ENCODE data around the gene MARCHF2.

MARCHF2 gene

DNA sequence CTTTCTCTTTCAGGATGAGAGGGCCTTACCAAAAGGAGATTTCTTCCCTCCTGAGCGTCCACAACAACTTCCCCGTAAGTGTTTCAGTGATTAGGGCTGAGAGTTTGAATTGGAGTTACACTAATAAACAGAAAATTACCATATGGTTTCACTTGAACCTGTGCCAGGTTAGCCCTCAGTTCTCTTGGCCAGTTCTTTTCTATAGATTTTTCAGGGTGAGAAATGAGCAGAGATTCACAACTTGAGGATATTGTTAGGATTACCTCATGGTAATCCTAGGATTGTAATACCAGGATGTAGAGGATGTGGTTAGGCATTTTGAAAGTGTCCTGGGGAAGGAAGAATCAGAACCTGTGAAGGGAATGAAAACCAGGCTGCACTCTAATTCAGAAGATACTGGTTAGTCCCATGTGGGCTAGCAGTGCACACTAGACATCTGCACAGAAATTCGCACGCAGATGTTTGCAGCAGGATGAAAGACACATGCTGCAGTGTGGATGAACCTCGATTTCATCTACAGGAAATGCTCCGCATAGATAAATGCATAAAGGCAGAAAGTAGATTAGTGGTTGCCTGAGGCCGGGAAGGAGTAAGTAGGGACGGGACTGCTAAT is 55.8 kb downstream of the MARCHF2 start:
- DNase-seq (ENCODE audit: insufficient read length, low spot score): no peak
- TF ChIP-seq SPI1 (IDR thresholded peaks at IDR 0.05; ENCODE audit: low read depth, low read length): no peak
- FAIRE-seq: peak; percentile 16

- no peak for TF ChIP-seq PAX5 (IDR thresholded peaks at IDR 0.05; ENCODE audit: insufficient read depth, low read length, severe bottlenecking)
- TF ChIP-seq SPI1 (IDR thresholded peaks at IDR 0.05; ENCODE audit: low read depth, low read length): no peak
- TF ChIP-seq TAF1 (IDR thresholded peaks at IDR 0.05; ENCODE audit: low read depth, low read length): no peak
- TF ChIP-seq POLR2AphosphoS5 (IDR thresholded peaks at IDR 0.05; ENCODE audit: low read depth, low read length): peak; percentile 24; the same call in 1 of the 2 replicates
- no peak for TF ChIP-seq POLR2A (IDR thresholded peaks at IDR 0.05; ENCODE audit: low read depth, low read length)
- no peak for TF ChIP-seq POU2F2 (IDR thresholded peaks at IDR 0.05; ENCODE audit: low read depth, low read length)
- DNase-seq (ENCODE audit: insufficient read length, low spot score) (no peak), FAIRE-seq (no peak)
Measured at GRCh38 chr19:8469613-8470368, 56.7 kb downstream of the MARCHF2 start.

GRCh38 chr19:8473648-8474476 is 60.8 kb downstream of the MARCHF2 start:
- FAIRE-seq (peak; percentile 93), DNase-seq (ENCODE audit: insufficient read length, low spot score) (peak; percentile 51)
- TF ChIP-seq POLR2AphosphoS5 (IDR thresholded peaks at IDR 0.05; ENCODE audit: low read depth, low read length) (0 out of 2 replicates have a peak, but pooled peaks have one; percentile 29), POU2F2 (IDR thresholded peaks at IDR 0.05; ENCODE audit: low read depth, low read length) (peak; percentile 64; the same call in 1 of the 2 replicates), SPI1 (IDR thresholded peaks at IDR 0.05; ENCODE audit: low read depth, low read length) (peak; percentile 98), TAF1 (IDR thresholded peaks at IDR 0.05; ENCODE audit: low read depth, low read length) (no peak)

DNA sequence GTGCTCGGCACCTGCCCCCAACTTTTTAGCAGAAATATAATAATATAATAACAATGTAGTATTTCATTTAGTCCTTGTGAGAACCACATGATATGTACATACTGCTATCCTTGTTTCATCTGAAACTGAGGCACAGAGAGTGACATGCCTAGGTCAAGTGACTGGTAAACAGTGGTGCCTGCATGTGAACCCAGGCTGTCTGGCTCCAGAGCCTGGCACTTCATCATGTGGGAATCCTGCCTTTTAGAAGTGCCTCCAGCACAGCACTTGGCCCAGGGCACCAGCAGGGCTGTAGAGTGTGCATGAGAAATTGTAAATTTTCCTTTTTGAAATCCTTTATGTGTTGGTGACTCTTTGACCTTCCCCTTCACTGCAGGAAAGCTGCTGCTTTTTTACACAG is 61.9 kb downstream of the MARCHF2 start:
- TF ChIP-seq TAF1 (IDR thresholded peaks at IDR 0.05; ENCODE audit: low read depth, low read length) (no peak), POLR2A (IDR thresholded peaks at IDR 0.05; ENCODE audit: low read depth, low read length) (no peak), SPI1 (IDR thresholded peaks at IDR 0.05; ENCODE audit: low read depth, low read length) (no peak), POLR2AphosphoS5 (IDR thresholded peaks at IDR 0.05; ENCODE audit: low read depth, low read length) (no peak), POU2F2 (IDR thresholded peaks at IDR 0.05; ENCODE audit: low read depth, low read length) (no peak), PAX5 (IDR thresholded peaks at IDR 0.05; ENCODE audit: insufficient read depth, low read length, severe bottlenecking) (no peak)
- no peak for DNase-seq (ENCODE audit: insufficient read length, low spot score)
- FAIRE-seq: no peak

DNA sequence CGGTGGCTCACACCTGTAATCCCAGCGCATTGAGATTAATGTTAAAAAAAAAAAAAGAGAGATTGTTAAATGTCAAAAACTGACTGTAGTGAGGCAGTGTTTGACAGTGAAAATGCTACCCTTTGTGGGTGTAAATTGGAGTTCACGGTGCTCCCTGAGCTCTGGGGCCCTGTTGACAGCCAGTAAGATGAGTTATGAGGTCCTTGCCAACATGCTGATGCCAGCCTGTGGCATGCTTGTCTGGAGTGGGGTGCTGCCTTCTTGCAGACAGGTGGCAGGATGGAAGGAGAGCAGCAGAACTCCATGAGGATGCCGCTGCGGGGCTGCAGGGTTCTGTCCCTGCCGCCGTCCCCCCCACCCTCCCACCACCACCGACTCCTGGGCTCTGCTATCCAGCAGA is 63.4 kb downstream of the MARCHF2 start:
- TF ChIP-seq PAX5 (IDR thresholded peaks at IDR 0.05; ENCODE audit: insufficient read depth, low read length, severe bottlenecking): no peak
- TF ChIP-seq POLR2AphosphoS5 (IDR thresholded peaks at IDR 0.05; ENCODE audit: low read depth, low read length): no peak
- no peak for TF ChIP-seq POU2F2 (IDR thresholded peaks at IDR 0.05; ENCODE audit: low read depth, low read length)
- no peak for TF ChIP-seq POLR2A (IDR thresholded peaks at IDR 0.05; ENCODE audit: low read depth, low read length)
- TF ChIP-seq TAF1 (IDR thresholded peaks at IDR 0.05; ENCODE audit: low read depth, low read length): no peak
- TF ChIP-seq SPI1 (IDR thresholded peaks at IDR 0.05; ENCODE audit: low read depth, low read length): no peak
- FAIRE-seq: no peak
- DNase-seq (ENCODE audit: insufficient read length, low spot score): no peak

GRCh38 chr19:8477889-8478288 is 64.8 kb downstream of the MARCHF2 start:
- TF ChIP-seq POLR2AphosphoS5 (IDR thresholded peaks at IDR 0.05; ENCODE audit: low read depth, low read length) (peak; percentile 21; the same call in 1 of the 2 replicates), SPI1 (IDR thresholded peaks at IDR 0.05; ENCODE audit: low read depth, low read length) (no peak)
- no peak for DNase-seq (ENCODE audit: insufficient read length, low spot score)
- no peak for FAIRE-seq

DNA sequence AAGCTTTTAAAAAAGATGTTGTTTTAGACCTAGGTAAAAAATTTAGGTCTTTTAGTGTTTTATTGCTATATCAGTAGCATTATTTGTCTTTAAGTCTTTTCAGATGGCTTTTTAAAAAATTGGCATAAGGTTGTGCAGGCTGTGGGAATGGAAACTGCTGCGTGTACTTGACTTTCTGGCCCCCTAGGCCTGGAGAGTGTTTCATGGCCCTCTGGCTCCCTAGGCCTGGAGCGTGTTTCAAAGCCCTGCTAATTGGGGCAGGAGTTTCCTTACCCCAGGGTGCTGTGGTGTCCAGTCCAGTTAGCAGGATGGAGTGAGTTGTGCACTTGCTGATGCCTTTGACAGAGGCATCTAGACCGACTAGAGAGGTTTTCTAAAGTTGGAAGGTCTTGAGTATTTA is 65.5 kb downstream of the MARCHF2 start:
- TF ChIP-seq TAF1 (IDR thresholded peaks at IDR 0.05; ENCODE audit: low read depth, low read length) (no peak), PAX5 (IDR thresholded peaks at IDR 0.05; ENCODE audit: insufficient read depth, low read length, severe bottlenecking) (no peak), POLR2A (IDR thresholded peaks at IDR 0.05; ENCODE audit: low read depth, low read length) (no peak), POU2F2 (IDR thresholded peaks at IDR 0.05; ENCODE audit: low read depth, low read length) (no peak), POLR2AphosphoS5 (IDR thresholded peaks at IDR 0.05; ENCODE audit: low read depth, low read length) (no peak), SPI1 (IDR thresholded peaks at IDR 0.05; ENCODE audit: low read depth, low read length) (no peak)
- FAIRE-seq: no peak

GRCh38 chr19:8481201-8481600 is 68.1 kb downstream of the MARCHF2 start:
- FAIRE-seq (no peak), DNase-seq (ENCODE audit: insufficient read length, low spot score) (no peak)
- TF ChIP-seq POU2F2 (IDR thresholded peaks at IDR 0.05; ENCODE audit: low read depth, low read length): no peak
- TF ChIP-seq TAF1 (IDR thresholded peaks at IDR 0.05; ENCODE audit: low read depth, low read length): no peak
- TF ChIP-seq PAX5 (IDR thresholded peaks at IDR 0.05; ENCODE audit: insufficient read depth, low read length, severe bottlenecking): no peak
- no peak for TF ChIP-seq POLR2A (IDR thresholded peaks at IDR 0.05; ENCODE audit: low read depth, low read length)
- TF ChIP-seq POLR2AphosphoS5 (IDR thresholded peaks at IDR 0.05; ENCODE audit: low read depth, low read length): no peak
- TF ChIP-seq SPI1 (IDR thresholded peaks at IDR 0.05; ENCODE audit: low read depth, low read length): no peak

More for the DNA sequence above, 65.5 kb downstream of the MARCHF2 start:
- no peak for DNase-seq (ENCODE audit: insufficient read length, low spot score)

DNA sequence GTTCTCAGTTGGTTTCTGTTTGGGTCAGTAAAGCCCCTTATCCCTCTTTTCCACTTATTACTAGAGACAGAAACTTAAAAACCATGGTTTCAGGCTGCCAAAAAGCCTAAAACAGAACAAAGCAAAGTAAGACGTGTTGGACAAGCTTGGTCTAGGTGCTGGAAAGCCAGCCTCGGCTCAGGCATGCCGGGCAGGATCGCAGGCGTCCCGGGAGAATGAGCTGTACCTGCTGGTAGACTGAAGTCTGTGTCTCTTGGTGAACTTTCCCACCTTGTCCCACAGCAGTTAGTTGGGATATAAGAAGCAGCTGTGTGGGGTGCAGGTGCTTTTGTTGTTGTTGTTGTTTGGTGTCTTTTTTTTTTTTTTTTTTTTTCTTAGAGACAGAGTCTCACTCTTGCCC is 68.5 kb downstream of the MARCHF2 start:
- DNase-seq (ENCODE audit: insufficient read length, low spot score) (no peak), FAIRE-seq (no peak)
- TF ChIP-seq TAF1 (IDR thresholded peaks at IDR 0.05; ENCODE audit: low read depth, low read length): no peak
- TF ChIP-seq POLR2AphosphoS5 (IDR thresholded peaks at IDR 0.05; ENCODE audit: low read depth, low read length): no peak
- TF ChIP-seq PAX5 (IDR thresholded peaks at IDR 0.05; ENCODE audit: insufficient read depth, low read length, severe bottlenecking): no peak
- TF ChIP-seq POLR2A (IDR thresholded peaks at IDR 0.05; ENCODE audit: low read depth, low read length): no peak
- no peak for TF ChIP-seq POU2F2 (IDR thresholded peaks at IDR 0.05; ENCODE audit: low read depth, low read length)
- TF ChIP-seq SPI1 (IDR thresholded peaks at IDR 0.05; ENCODE audit: low read depth, low read length): no peak

All from GM12891 (cell line).